WI38 (cell line): ENCODE results near the gene SYNE1.

ENCODE experiments used
- H3K4me3 ChIP-seq: 2 replicates; pipeline ENCODE4 v1.5.1; 2011; ENCODE audit warnings: low read depth, mild to moderate bottlenecking, control low read depth, low read length
- TF ChIP-seq, protein P1 (sequence below): IDR thresholded peaks from 2 replicates; pipeline ENCODE4 v1.5.1; 2012; ENCODE audit warnings: low read depth, mild to moderate bottlenecking, control low read depth, low read length

Gene SYNE1

DNA sequence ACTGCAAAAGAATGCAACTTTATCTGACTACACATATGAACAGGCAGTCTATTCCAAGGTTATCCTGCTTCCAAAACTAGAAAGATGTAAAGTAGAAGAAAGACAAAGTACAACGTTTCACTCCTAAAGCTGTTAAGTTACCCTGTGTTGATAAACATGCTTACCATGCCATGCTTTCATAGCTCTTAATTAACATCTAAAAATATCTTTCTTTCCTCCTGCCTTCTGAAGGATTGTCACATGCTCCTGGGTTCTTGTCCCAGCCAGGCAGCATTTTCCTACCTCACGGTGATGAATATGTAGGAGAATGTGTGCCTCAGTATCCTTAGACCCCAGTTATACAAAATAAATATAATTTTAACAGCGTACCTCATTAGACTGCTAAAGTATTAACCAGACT lies 344.6 kb downstream of the SYNE1 start:
- no peak overlapping the region for H3K4me3 ChIP-seq
- TF ChIP-seq, protein P1, sequence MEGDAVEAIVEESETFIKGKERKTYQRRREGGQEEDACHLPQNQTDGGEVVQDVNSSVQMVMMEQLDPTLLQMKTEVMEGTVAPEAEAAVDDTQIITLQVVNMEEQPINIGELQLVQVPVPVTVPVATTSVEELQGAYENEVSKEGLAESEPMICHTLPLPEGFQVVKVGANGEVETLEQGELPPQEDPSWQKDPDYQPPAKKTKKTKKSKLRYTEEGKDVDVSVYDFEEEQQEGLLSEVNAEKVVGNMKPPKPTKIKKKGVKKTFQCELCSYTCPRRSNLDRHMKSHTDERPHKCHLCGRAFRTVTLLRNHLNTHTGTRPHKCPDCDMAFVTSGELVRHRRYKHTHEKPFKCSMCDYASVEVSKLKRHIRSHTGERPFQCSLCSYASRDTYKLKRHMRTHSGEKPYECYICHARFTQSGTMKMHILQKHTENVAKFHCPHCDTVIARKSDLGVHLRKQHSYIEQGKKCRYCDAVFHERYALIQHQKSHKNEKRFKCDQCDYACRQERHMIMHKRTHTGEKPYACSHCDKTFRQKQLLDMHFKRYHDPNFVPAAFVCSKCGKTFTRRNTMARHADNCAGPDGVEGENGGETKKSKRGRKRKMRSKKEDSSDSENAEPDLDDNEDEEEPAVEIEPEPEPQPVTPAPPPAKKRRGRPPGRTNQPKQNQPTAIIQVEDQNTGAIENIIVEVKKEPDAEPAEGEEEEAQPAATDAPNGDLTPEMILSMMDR, result no peak

DNA sequence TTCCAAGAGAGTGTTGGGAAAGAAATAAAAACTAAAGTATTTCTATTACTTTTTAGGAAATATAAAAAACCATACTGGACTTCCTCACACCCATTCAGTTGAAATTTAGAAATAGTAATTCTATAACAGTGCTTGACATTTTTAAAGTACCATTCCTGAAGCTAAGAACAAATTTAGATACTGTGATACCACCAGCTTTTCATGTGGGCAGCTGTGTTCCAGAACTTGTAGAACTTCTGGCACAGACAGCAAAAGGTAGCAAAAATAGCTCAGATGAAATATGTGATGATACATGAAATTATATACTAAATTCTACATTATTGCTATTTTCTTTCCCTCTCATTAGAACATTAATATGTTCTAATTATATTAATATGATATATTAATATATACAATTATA lies 346.5 kb downstream of the SYNE1 start:
- H3K4me3 ChIP-seq, result no peak overlapping the region
- TF ChIP-seq, protein P1, result no peak

DNA sequence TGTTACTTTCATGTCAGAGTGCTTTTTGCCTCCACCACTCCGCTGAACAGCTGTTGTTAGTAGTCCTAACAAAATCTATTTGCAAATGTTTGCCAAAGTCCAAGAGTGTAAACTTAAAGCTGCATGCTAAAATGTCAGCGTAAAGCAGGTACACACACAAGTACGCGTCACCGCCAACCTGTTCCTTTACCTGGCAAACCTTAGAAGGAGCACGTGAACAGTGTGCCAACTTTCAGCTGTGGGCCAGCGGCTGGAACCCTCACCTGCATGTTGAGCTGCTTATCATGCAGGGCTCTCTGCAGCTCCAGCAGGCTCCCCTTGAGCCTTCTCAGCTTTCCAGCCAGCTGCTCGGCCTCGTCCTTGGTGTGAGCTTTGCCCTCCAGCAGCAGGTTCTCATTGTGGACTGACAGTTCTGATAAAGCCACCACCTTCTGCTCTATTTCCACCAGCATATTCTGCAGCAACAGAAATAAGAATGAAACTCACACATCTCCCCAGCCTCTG lies 359.3 kb downstream of the SYNE1 start:
- no peak overlapping the region for H3K4me3 ChIP-seq
- TF ChIP-seq, protein P1, result no peak

- TF ChIP-seq, protein P1, result no peak
- no peak overlapping the region for H3K4me3 ChIP-seq
Measured at GRCh38 chr6:152273638-152274037, 363.5 kb downstream of the SYNE1 start.

- TF ChIP-seq, protein P1, result no peak
- H3K4me3 ChIP-seq, result no peak overlapping the region
Measured at GRCh38 chr6:152273002-152273401, 364.2 kb downstream of the SYNE1 start.

DNA sequence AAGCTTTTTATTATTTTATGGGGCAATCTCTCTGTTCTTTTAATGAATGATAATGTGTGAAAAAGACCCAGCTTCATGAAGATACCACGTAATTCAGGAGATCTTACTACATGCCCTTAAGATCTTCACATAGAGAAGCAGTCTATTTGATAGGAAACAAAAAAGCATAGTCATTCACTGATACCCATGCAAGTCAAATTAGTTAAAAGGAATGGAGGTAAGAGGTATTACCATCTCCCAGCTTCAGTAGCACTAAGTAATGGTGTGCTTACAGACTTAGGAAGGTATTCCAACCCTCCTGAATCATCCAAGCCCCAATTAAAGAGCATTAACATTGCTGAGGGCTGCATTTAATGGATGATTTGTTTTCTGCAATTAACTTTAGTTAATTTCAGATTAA lies 364.7 kb downstream of the SYNE1 start:
- TF ChIP-seq, protein P1, result no peak
- no peak overlapping the region for H3K4me3 ChIP-seq

DNA sequence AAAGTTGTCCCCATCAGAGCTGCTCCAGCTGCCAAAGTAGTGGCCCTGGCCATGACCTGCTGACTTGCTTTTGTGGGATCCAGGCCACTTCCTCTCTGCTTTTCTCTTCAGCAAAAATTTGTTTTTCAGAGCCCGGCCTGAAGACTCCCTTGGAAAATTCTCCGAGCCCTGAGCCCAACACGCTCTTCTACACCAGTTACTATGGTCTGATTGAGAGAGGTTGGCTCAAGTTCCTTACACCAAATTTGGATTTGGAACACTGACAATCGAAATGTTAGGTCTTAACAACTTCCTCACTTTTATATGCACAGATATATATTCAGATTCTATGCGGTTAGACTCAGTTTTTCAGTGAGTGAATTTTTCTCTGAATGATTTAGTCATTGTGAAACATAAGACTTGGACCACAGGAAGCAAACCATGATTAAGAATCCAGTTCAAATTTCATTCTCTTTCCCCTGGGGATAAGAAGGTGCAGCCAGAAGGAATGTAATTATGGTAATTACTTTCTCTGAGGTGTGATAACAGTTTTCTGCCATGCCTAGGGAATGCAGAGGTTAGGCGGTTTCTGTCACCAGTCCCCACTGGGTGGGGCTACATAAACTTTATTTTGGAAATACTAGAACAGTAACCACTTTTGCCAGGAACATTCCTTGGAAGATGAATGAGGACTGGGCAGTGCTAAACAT lies 365.2 kb downstream of the SYNE1 start:
- no peak overlapping the region for H3K4me3 ChIP-seq
- TF ChIP-seq, protein P1, result no peak
